Gastrocnemius medialis (tissue), 4 donors: ENCODE results near the gene OSTM1.

Source experiments
- POLR2A ChIP-seq, 2 donors: fragments of 450-650 bp; IDR thresholded peaks; one replicate each; pipeline ENCODE4 v1.6.1; 2017; ENCODE audit warnings: antibody characterized with exemption in 2 of 2, mild to moderate bottlenecking in 2 of 2, moderate library complexity in 2 of 2
- TF ChIP-seq, protein P1 (sequence below), 5 experiments: fragments of 450-650 bp in 3 of 5; fragments of 200-600 bp in 2 of 5; sonication (generic) in 2 of 5; IDR thresholded peaks in 4 of 5; conservative IDR thresholded peaks in 1 of 5; 1 replicate in 4 of 5; 2 replicates in 1 of 5; pipeline ENCODE4 v1.5.1; 2016 to 2019; ENCODE audit warnings: antibody characterized with exemption in 5 of 5, mild to moderate bottlenecking in 3 of 5, moderate library complexity in 3 of 5

GRCh38 chr6:108005961-108006360 is 68.6 kb downstream of the OSTM1 start:
- TF ChIP-seq, protein P1, sequence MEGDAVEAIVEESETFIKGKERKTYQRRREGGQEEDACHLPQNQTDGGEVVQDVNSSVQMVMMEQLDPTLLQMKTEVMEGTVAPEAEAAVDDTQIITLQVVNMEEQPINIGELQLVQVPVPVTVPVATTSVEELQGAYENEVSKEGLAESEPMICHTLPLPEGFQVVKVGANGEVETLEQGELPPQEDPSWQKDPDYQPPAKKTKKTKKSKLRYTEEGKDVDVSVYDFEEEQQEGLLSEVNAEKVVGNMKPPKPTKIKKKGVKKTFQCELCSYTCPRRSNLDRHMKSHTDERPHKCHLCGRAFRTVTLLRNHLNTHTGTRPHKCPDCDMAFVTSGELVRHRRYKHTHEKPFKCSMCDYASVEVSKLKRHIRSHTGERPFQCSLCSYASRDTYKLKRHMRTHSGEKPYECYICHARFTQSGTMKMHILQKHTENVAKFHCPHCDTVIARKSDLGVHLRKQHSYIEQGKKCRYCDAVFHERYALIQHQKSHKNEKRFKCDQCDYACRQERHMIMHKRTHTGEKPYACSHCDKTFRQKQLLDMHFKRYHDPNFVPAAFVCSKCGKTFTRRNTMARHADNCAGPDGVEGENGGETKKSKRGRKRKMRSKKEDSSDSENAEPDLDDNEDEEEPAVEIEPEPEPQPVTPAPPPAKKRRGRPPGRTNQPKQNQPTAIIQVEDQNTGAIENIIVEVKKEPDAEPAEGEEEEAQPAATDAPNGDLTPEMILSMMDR (IDR thresholded peaks at IDR 0.05 in 4 of 5, conservative IDR thresholded peaks at IDR 0.05 in 1 of 5) = no peak
- no peak for TF ChIP-seq POLR2A (IDR thresholded peaks at IDR 0.05)
